Skin of body (tissue), 2 donors: ENCODE measurements around the gene C1orf210. TPM values are rescaled to one million over a fixed set of nuclear protein-coding genes. Genes with fewer than 3 reads are reported as not detected.

Experiments
- DNase-seq: peaks from one replicate; lab custom pipeline; 2025; lab: John Stamatoyannopoulos, UW
- total RNA-seq: library from RNA; depleted of rRNA; stranded (reverse); fragments of >200 nt; gene quantifications from one replicate; pipeline ENCODE4 v1.2.3, GENCODE V29; 2014

Gene C1orf210
- total RNA-seq, 1 donor from 2014 or later, result 0.99 TPM

DNA sequence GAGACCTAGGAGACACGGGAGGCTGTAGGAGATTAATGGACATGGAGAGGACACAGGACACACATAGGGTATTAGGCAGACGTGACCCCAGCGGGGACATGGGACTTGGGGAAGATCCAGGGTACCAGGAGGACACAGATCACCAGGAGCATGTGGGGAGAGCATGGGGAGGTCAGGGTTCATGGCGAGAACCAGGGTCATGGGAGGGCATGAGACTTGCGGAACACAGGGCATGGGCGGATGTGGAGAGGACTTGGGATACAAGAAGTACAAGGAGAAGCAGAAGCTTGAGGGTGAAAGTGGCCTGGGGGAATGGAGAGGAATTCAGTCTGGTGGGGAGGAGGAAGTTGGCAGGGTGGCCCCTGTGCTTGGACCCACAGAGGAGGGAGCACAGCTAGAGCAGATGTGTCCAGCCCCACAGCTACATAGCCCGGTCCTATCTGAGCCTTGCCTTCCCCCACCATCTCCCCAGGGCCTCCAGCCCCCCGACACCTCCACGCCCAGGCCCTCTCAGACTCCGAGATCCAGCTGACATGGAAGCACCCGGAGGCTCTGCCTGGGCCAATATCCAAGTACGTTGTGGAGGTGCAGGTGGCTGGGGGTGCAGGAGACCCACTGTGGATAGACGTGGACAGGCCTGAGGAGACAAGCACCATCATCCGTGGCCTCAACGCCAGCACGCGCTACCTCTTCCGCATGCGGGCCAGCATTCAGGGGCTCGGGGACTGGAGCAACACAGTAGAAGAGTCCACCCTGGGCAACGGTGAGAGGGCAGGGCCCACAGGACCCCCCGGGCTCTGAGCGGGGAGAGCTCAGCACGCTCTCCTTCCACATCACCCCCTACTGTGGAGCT is 27.5 kb upstream of the C1orf210 start:
- DNase-seq, result no peak

DNA sequence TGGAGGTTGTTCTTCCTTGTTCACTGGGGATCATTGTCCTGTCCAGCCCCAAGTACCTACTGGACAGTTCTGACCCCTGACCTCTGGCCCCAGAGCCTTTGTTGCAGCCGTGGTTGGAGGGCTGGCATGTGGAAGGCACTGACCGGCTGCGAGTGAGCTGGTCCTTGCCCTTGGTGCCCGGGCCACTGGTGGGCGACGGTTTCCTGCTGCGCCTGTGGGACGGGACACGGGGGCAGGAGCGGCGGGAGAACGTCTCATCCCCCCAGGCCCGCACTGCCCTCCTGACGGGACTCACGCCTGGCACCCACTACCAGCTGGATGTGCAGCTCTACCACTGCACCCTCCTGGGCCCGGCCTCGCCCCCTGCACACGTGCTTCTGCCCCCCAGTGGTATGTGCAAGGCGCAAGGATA is 26.8 kb upstream of the C1orf210 start:
- DNase-seq, result no peak

GRCh38 chr1:43311521-43311920 is 26.1 kb upstream of the C1orf210 start:
- no peak for DNase-seq

DNA sequence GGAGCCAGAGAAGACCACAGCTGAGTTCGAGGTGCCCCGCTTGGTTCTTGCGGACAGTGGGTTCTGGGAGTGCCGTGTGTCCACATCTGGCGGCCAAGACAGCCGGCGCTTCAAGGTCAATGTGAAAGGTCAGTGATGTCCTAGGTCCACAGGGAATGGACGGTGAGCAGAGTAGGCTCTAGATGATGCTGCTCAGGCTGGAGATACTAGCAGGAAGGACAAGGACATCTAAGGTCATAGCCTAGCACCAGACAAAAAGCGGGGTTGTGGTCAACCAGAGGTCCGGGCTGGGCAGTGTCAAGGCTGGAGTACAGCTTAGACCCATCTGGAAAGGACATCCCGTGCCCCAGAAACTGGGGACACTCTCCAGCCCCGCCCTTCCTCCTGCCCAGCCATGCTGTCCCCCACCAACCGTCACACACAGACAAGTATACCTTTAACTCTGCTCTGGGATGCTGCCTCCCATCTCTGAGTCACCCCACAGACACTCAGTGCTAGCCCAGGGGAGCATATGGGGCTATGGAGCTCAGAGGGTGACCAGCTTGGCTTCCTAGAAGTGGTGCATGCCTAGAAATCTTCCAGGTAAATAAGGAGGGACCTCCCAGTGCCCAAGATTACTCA is 24.1 kb upstream of the C1orf210 start:
- no peak for DNase-seq

GRCh38 chr1:43308635-43309404 is 23.4 kb upstream of the C1orf210 start:
- DNase-seq, result no peak

DNA sequence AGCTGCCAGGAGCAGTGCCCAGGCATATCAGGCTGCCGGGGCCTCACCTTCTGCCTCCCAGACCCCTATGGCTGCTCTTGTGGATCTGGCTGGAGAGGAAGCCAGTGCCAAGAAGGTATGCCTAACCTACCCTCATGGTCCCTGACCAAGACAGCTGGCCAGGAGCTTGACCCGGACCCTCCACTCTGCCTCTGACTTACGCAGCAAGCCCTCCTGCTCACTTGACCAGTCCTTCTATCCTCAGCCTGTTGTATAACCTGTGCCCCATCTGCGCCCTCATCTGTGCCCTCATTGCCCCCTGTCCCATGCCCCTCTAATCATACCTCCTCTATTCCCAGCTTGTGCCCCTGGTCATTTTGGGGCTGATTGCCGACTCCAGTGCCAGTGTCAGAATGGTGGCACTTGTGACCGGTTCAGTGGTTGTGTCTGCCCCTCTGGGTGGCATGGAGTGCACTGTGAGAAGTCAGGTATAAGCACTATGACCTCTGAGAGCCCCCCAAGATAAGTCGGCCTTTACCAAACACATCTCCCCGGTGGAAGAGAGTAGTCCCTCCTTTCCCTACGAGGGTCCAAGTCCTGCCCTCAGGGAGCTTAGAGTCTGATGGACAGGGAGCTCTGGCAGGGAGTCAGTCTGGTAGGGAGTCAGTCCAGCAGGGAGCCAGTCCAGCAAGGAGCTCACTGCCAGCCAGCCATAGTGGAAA is 22.2 kb upstream of the C1orf210 start:
- DNase-seq, result no peak

DNA sequence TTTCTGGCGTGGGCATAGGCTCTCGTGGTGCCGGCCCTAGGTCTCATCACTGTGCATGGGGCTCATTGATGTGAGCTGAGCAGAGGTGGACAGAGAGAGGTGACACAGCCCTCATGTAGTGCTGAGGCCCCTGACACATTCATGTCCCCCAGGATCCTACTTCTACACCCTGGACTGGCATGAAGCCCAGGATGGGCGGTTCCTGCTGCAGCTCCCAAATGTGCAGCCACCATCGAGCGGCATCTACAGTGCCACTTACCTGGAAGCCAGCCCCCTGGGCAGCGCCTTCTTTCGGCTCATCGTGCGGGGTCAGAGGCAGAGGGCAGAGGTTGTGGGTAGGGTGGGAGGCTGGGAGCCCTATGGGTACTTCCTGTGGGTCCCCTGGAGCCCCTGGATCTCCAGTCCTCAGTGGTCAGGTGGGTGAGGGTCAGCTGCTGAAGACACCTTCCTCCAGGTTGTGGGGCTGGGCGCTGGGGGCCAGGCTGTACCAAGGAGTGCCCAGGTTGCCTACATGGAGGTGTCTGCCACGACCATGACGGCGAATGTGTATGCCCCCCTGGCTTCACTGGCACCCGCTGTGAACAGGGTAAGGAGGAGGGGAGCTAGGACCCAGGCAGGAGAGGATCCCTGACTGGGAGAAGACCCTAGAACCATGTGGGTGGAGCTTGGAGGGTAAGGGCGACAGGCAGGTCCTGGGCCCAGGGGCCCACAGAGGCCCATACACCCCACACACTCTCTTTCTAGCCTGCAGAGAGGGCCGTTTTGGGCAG is 21.5 kb upstream of the C1orf210 start:
- DNase-seq, result no peak

DNA sequence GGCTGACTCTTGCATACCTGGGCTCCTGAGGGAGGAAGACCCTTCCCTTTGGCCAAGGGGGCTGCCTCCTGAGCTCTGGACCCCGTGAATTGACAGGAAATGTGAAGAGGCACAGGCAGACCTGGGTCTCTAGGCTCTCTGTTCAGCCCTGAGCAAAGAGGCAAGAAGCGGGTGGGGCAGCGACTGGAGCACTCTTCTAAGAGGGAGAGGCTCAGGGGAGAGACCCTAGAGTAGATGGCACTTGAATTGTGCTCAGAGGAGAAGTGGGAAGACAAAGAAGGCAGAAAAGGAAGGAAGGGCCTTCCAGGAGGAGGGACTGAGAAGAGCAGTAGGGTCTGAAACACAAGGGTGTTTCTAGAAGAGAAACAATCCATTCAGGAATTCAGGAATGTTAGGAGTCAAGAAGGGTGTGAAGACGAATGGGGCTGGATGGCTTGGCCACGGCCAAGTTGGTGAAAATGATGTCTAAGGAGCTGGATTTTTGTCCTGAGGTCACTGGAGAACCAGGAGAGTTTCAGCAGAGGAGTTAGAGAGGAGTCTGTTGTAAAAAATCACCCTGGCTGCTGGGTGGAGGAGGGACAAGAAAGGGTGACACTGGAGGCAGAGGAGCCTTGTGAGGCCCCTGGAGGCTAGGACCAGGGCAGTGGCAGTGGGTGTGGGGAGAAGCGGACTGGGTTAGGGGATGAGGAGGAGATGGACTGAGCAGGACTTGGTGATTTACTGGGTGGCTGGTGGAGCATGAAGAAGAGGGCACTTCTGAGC is 20.7 kb upstream of the C1orf210 start:
- DNase-seq, result no peak

DNA sequence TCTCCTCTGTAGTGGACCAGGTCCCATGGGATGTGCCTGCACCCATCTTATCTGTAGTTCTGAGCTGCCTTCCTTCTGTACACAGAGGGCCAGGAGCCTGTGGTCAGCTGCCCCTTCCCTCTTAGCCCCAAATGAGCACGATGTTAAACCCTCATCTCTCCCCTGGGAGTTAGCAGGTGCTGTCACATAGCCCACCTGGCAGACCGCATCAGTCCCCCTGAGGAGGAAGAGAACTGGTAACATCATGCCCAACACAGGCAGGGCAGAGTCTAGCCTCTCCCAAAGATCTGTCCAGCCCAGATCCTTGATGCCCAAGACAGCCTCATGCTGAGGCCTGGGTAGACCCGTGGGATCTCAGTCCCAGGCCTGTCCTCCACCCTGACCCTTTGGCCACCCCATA is 20.1 kb upstream of the C1orf210 start:
- no peak for DNase-seq

DNA sequence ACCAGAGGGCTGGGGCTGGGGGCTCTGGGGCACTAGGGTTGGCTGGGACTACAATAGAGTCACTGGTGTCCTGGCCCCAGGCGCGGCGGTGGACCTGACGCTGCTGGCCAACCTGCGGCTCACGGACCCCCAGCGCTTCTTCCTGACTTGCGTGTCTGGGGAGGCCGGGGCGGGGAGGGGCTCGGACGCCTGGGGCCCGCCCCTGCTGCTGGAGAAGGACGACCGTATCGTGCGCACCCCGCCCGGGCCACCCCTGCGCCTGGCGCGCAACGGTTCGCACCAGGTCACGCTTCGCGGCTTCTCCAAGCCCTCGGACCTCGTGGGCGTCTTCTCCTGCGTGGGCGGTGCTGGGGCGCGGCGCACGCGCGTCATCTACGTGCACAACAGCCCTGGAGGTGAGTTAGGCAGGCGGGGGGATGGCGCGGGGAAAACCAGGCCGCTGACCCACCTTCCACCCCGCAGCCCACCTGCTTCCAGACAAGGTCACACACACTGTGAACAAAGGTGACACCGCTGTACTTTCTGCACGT is 19.5 kb upstream of the C1orf210 start:
- DNase-seq, result no peak

DNA sequence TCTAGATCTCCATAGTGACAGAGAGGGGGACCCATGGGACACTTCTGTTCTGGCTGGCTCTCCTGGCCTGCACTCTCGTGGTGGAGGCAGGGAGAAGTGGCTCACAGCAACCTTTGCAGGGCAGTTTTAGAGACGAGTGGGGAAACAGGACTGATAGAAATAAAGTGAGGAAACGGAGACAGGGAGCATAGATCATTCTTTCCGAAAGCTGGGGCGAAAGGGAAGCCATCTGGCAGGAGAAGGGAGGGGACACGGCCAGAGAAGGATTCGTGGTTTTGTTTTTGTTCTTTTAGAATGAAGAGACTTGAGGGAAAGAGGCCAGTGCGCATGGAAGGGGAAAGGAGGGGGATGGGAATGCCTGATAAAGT is 18.9 kb upstream of the C1orf210 start:
- DNase-seq, result no peak

DNA sequence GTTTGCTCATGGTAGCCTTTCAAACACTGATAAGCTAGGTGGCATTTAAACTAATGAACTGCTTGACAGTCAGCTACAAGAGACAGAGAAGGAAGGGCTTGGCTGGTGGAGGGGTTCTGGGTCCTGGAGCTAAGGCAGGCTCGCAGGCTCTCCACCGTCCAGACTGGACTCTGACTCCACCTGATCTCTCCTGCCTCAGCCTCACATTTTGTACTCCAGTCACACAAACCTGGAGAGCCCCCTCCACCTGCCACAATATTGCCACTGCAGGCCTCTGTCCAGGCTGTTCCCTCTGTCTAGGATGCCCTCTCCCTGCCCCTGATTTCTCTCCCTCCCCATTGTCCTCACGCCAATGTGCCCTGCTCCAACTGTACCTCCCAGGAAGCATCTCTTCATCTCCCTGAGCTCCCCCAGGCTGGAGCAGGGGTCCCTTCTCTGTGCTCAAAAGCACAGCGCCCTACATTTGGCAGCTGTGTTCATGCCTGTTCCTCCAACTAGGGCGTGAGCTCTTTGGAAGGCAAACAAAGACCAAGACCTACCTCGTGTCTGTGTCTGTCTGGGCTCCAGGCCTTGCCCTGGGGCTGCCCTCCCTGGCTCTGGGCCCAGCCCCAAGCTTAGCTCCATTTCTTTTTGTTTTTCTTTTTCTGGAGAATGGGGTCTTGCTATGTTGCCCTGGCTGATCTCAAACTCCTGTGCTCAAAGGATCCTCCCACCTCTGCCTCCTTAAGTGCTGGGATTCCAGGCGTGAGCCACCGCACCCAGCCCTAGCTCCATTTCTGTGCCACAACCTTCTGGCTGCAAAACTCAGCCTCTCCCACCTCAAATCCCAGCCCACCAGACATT is 18.3 kb upstream of the C1orf210 start:
- DNase-seq, result no peak

- DNase-seq, result no peak
Observed at GRCh38 chr1:43302721-43303470, 17.5 kb upstream of the C1orf210 start.

DNA sequence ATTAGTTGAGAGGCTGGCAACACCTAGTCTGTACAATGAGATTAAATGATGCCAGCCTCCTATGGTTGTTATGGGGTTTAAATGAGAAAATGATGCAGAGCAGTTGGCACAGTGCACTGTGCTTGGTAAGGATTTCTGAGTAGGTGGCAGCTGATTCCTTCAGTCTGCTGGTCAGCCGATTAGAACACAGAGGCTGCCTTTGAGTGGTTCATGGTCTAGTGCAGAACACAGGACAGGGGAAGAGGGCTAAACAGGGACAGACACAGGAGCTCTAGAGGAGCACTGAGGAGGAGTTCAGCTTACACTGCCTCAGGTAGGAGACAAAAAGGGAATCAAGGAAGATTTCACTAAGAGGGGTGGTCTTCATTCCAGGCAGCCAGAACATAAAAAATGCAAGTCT is 16.8 kb upstream of the C1orf210 start:
- no peak for DNase-seq

- DNase-seq, result peak; percentile 21
Observed at GRCh38 chr1:43300378-43301094, 15.2 kb upstream of the C1orf210 start, which contains the start of gene TIE1. TSS of gene TIE1 (plus strand) at chr1:43300982. CDS start at chr1:43301072, 90 bp downstream.

DNA sequence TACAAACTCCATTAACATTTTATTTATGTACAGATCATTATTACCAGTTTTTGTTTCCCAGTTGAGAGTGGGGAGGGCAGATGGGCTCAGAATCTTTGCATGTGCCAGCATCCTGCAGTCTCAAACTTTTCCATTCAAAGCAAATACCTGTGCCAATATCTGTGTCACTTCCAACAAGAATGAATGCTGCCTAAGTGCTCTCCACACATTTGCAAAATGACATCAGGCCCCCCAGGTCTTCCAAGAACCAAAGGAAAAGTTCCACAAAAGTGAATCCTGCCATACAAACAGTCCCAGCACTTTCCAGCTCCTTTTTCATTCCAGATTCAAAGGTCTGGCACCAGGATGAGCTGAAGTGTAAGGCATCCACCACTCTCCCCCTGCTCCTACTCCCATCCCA is 13.7 kb upstream of the C1orf210 start:
- DNase-seq, result no peak

DNA sequence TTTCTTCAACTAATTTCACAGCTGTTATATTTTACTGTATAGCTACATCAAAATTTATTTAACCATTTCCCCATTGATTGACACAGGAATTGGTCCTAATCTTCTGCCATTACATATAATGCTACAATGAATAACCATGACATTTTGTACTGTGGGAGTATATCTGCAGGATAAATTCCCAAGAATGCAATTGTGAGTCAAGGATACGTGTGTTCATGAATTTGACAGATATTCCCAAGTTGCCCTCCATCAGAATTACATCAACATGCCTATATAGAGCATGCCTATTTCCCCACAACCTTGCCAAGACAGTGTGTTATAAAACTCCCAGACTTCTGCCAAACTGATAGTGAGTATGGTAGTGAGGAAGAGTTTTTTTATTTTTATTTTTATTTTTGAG is 12.7 kb upstream of the C1orf210 start:
- DNase-seq, result no peak
